NT2/D1 (cell line): ENCODE measurements around the gene KRT31.

Experiments used
- DNase-seq: peaks from one replicate; pipeline ENCODE4 v3.0.0-alpha.2; 2011; ENCODE audit warnings: low read depth, low spot score
- H3K27me3 ChIP-seq: 2 replicates; pipeline ENCODE4 v1.6.0; 2011; ENCODE audit warnings: mild to moderate bottlenecking; ENCODE audit not compliant: insufficient read length, insufficient read depth
- H3K36me3 ChIP-seq: 2 replicates; pipeline ENCODE4 v1.6.1; 2011; ENCODE audit warnings: mild to moderate bottlenecking, low read length, mixed read lengths; ENCODE audit not compliant: insufficient read depth, insufficient read length
- H3K4me1 ChIP-seq: 2 replicates; pipeline ENCODE4 v1.5.1; 2011; ENCODE audit not compliant: insufficient read depth, insufficient read length
- H3K4me3 ChIP-seq: 2 replicates; pipeline ENCODE4 v1.5.1; 2011; ENCODE audit warnings: low read depth; ENCODE audit not compliant: insufficient read length
- H3K9ac ChIP-seq: 2 replicates; pipeline ENCODE4 v1.6.0; 2011; ENCODE audit warnings: low read depth; ENCODE audit not compliant: insufficient read length
- H3K9me3 ChIP-seq: 2 replicates; pipeline ENCODE4 v1.5.1; 2011; ENCODE audit warnings: mild to moderate bottlenecking, low read length; ENCODE audit not compliant: insufficient read depth
- SUZ12 ChIP-seq: IDR thresholded peaks from 2 replicates; pipeline ENCODE4 v1.6.1; 2011; ENCODE audit not compliant: insufficient read length, insufficient read depth; ENCODE audit errors: extremely low read depth
- YY1 ChIP-seq: IDR thresholded peaks from 2 replicates; pipeline ENCODE4 v1.6.1; 2011; ENCODE audit not compliant: insufficient read length, insufficient read depth
- ZNF274 ChIP-seq: IDR thresholded peaks from 2 replicates; pipeline ENCODE4 v1.6.1; 2011; ENCODE audit warnings: mild to moderate bottlenecking, low read depth, low read length

The KRT31 gene

DNA sequence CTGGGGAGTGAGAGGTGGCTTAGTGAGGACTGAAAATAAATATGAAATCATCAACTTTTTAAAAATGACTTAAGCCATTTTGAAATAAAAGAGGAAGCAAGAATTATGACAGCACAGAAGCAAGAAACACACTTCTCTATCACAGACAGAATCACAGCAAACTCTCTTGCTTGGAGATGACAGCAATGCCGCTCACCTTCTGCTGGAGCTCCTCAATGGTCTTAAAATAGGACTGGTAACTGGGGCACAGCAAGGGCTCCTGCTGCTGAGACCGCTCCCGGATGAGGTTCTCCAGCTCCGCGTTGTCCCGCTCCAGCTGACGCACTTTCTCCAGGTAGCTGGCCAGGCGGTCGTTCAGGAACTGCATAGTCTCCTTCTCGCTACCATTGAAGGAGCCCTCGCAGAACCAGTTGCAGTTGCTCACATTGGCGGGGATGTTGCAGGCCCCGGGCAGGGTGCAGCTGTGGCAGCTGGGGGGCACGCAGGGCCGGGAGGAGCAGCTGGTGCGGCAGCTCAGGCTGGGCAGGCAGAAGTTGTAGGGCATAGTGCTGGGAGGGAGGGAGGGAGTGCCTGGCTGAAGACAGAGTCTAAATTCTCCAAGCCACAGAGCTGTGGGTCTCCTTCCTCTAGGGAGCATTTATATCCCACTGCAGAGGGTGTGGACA, at the start of gene KRT31:
Gene KRT31, minus strand, starts transcription at position 613 of the 665 bp plus-strand sequence. Its CDS starts 69 bp downstream, at position 544.
- H3K4me3 ChIP-seq: no peak within 1 kb of the TSS
- no peak for TF ChIP-seq SUZ12
- no peak for TF ChIP-seq ZNF274
- no peak for TF ChIP-seq YY1
- no peaks in the 10 kb centered on the region for H3K36me3 ChIP-seq
- DNase-seq: no peak
- no peaks in the 10 kb centered on the region for H3K9me3 ChIP-seq
- no peaks in the 10 kb centered on the region for H3K27me3 ChIP-seq
- no peaks in the 10 kb centered on the region for H3K4me1 ChIP-seq
- H3K9ac ChIP-seq: no peak within 1 kb of the TSS

DNA sequence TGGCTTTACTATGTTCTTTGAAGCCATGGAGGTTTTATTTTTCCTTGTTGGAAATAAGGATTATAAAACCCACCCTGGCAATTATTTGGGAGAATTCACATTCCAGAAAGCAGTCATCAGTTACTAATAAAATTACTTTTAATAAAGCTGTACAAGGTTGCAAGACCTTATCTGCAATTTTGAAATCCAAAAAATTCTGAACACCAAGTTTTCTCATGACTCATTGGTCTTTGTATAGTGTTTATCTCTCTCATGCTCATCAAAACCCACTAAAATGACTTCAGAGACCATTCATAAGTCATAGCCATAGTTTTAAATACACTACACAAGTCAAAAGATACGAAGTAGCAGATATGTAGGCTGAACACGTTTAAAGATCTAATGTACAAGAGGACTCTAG, 49.4 kb upstream of the KRT31 start:
- H3K9me3 ChIP-seq: peaks cover 14% of the 10 kb centered on the region
- H3K27me3 ChIP-seq: no peaks in the 10 kb centered on the region
- no peak overlapping the region for H3K9ac ChIP-seq
- H3K4me1 ChIP-seq: peaks cover 2% of the 10 kb centered on the region
- no peak overlapping the region for H3K4me3 ChIP-seq
- no peak for DNase-seq
- no peaks in the 10 kb centered on the region for H3K36me3 ChIP-seq
- TF ChIP-seq ZNF274 (no peak), SUZ12 (no peak), YY1 (no peak)

- TF ChIP-seq YY1: no peak
- no peak for TF ChIP-seq ZNF274
- no peak for TF ChIP-seq SUZ12
- H3K9me3 ChIP-seq: peaks cover 17% of the 10 kb centered on the region; the same call in 1 of the 2 replicates
- no peak for DNase-seq
- peaks cover 2% of the 10 kb centered on the region for H3K4me1 ChIP-seq
- no peak overlapping the region for H3K4me3 ChIP-seq
- no peaks in the 10 kb centered on the region for H3K27me3 ChIP-seq
- H3K36me3 ChIP-seq: no peaks in the 10 kb centered on the region
- H3K9ac ChIP-seq: no peak overlapping the region
Measured at GRCh38 chr17:41444640-41445039, 47.2 kb upstream of the KRT31 start.

- peaks cover 2% of the 10 kb centered on the region for H3K4me1 ChIP-seq
- TF ChIP-seq YY1: no peak
- no peak for TF ChIP-seq ZNF274
- TF ChIP-seq SUZ12: no peak
- no peaks in the 10 kb centered on the region for H3K36me3 ChIP-seq
- no peak overlapping the region for H3K9ac ChIP-seq
- no peak overlapping the region for H3K4me3 ChIP-seq
- no peak for DNase-seq
- no peaks in the 10 kb centered on the region for H3K27me3 ChIP-seq
- peaks cover 17% of the 10 kb centered on the region; the same call in 1 of the 2 replicates for H3K9me3 ChIP-seq
Measured at GRCh38 chr17:41444186-41444585, 46.8 kb upstream of the KRT31 start.

- Histone ChIP-seq H3K4me3 (no peak overlapping the region), H3K9me3 (peaks cover 17% of the 10 kb centered on the region; the same call in 1 of the 2 replicates), H3K4me1 (peaks cover 2% of the 10 kb centered on the region), H3K36me3 (no peaks in the 10 kb centered on the region), H3K9ac (no peak overlapping the region), H3K27me3 (no peaks in the 10 kb centered on the region)
- TF ChIP-seq SUZ12 (no peak), ZNF274 (no peak), YY1 (no peak)
- peak; percentile 33 for DNase-seq
Measured at GRCh38 chr17:41442739-41443138, 45.3 kb upstream of the KRT31 start.

- TF ChIP-seq YY1 (no peak), SUZ12 (no peak), ZNF274 (no peak)
- no peak for DNase-seq
- no peaks in the 10 kb centered on the region for H3K36me3 ChIP-seq
- peaks cover 2% of the 10 kb centered on the region for H3K4me1 ChIP-seq
- H3K27me3 ChIP-seq: no peaks in the 10 kb centered on the region
- no peak within 1 kb of the TSS for H3K9ac ChIP-seq
- H3K9me3 ChIP-seq: peaks cover 17% of the 10 kb centered on the region; the same call in 1 of the 2 replicates
- H3K4me3 ChIP-seq: no peak within 1 kb of the TSS
Measured at GRCh38 chr17:41440531-41441033, 43.2 kb upstream of the KRT31 start, which contains the start of gene KRT38. TSS of gene KRT38 (minus strand) at chr17:41440983. CDS start at chr17:41440921, 62 bp downstream.

DNA sequence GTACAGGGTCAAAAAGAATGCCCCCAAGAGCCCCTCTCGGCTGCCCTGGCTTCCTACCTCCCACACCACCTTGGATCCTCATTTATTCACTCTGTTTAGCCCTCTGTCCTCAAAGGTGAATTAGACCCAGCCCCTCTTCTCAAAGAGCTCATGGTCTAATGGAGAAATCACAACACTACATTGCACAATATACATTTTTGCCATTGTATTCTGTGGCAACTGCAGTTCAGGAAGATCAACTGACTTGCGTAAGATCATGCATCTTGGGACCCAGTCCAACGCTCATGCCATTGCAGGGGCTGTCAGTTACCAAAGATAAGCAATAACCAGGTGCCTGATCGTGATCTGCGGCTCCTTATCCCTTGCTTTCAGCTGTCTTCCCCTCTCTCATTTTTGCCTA, 42.0 kb upstream of the KRT31 start:
- no peak overlapping the region for H3K4me3 ChIP-seq
- H3K4me1 ChIP-seq: peaks cover 2% of the 10 kb centered on the region
- H3K36me3 ChIP-seq: no peaks in the 10 kb centered on the region
- no peak for DNase-seq
- no peak overlapping the region for H3K9ac ChIP-seq
- H3K9me3 ChIP-seq: peaks cover 17% of the 10 kb centered on the region; the same call in 1 of the 2 replicates
- H3K27me3 ChIP-seq: no peaks in the 10 kb centered on the region
- TF ChIP-seq YY1 (no peak), SUZ12 (no peak), ZNF274 (no peak)
